ENCODE data around the gene A1BG. TPM values are rescaled to one million over a fixed set of nuclear protein-coding genes. Genes with fewer than 3 reads are reported as not detected.
A peak's percentile ranks its signal among the peaks of the same experiment; 100 is the strongest.
"Not testable (repeated sequence)": the region's sequence is repeated elsewhere in the genome, so short reads cannot be mapped to it uniquely, and the experiment has no call there.

A1BG gene
- total RNA-seq, 2 donors from 2014 or later, result 45.5 to 52.6 TPM

GRCh38 chr19:58351558-58351878 lies 1.8 kb downstream of the A1BG start:
- DNase-seq (ENCODE audit: low spot score), result no peak
- H3K27ac ChIP-seq, result no peak overlapping the region
- H3K27me3 ChIP-seq, result peaks cover 0 to 4% of the 10 kb centered on the region in 2 donors
- H3K4me1 ChIP-seq, result peaks cover 0 to 25% of the 10 kb centered on the region in 2 donors
- H3K9me3 ChIP-seq, result no peaks in the 10 kb centered on the region
- TF ChIP-seq CTCF (IDR thresholded peaks at IDR 0.05), result no peak
- H3K4me3 ChIP-seq, result no peak overlapping the region
- no peaks in the 10 kb centered on the region for H3K36me3 ChIP-seq

- Histone ChIP-seq H3K9me3 (no peaks in the 10 kb centered on the region), H3K27me3 (peaks cover 0 to 4% of the 10 kb centered on the region in 2 donors), H3K4me3 (peak overlapping the region in 1 of 2 donors; percentile 25), H3K36me3 (no peaks in the 10 kb centered on the region), H3K27ac (no peak overlapping the region), H3K4me1 (peaks cover 0 to 20% of the 10 kb centered on the region in 2 donors)
- no peak for DNase-seq (ENCODE audit: low spot score)
- no peak for TF ChIP-seq CTCF (IDR thresholded peaks at IDR 0.05)
These were observed 2.3 kb downstream of the A1BG start for GRCh38 chr19:58350871-58351557.

- TF ChIP-seq CTCF (IDR thresholded peaks at IDR 0.05), result no peak
- Histone ChIP-seq H3K27me3 (peaks cover 0 to 4% of the 10 kb centered on the region in 2 donors), H3K27ac (no peak overlapping the region), H3K4me1 (peaks cover 0 to 16% of the 10 kb centered on the region in 2 donors), H3K9me3 (no peaks in the 10 kb centered on the region), H3K4me3 (peak overlapping the region in 1 of 2 donors; percentile 25), H3K36me3 (no peaks in the 10 kb centered on the region)
- DNase-seq (ENCODE audit: low spot score), result no peak
These were observed 3.1 kb downstream of the A1BG start for GRCh38 chr19:58350001-58350861.

GRCh38 chr19:58349590-58349989 lies 3.7 kb downstream of the A1BG start:
- peaks cover 0 to 16% of the 10 kb centered on the region in 2 donors for H3K4me1 ChIP-seq
- no peak overlapping the region for H3K4me3 ChIP-seq
- H3K27me3 ChIP-seq, result peaks cover 0 to 4% of the 10 kb centered on the region in 2 donors

GRCh38 chr19:58348080-58348479 lies 5.2 kb downstream of the A1BG start:
- peak overlapping the region; percentile 64 to 67 for H3K4me3 ChIP-seq
- H3K27ac ChIP-seq, result peak overlapping the region; percentile 62 to 69
- DNase-seq (ENCODE audit: low spot score); H3K9me3 ChIP-seq; H3K27me3 ChIP-seq; H3K36me3 ChIP-seq: not testable (repeated sequence)
- peaks cover 0 to 16% of the 10 kb centered on the region in 2 donors for H3K4me1 ChIP-seq

More at GRCh38 chr19:58349590-58349989, 3.7 kb downstream of the A1BG start:
- no peak overlapping the region for H3K27ac ChIP-seq
- H3K36me3 ChIP-seq, result no peaks in the 10 kb centered on the region
- no peak for DNase-seq (ENCODE audit: low spot score)
- H3K9me3 ChIP-seq, result no peaks in the 10 kb centered on the region
- no peak for TF ChIP-seq CTCF (IDR thresholded peaks at IDR 0.05)

Data from right atrium auricular region (tissue), 2 donors.